GM12872 (cell line): ENCODE measurements around the gene MAP2K5.

Experiments used
- CTCF ChIP-seq: IDR thresholded peaks from 3 replicates; pipeline ENCODE4 v1.5.1; 2011; ENCODE audit warnings: low read depth, mild to moderate bottlenecking, low read length, moderate library complexity; ENCODE audit not compliant: insufficient read depth

Gene MAP2K5

GRCh38 chr15:67755264-67755663 lies 212.8 kb downstream of the MAP2K5 start:
- TF ChIP-seq CTCF, result no peak

GRCh38 chr15:67755936-67756335 lies 213.4 kb downstream of the MAP2K5 start:
- no peak for TF ChIP-seq CTCF

GRCh38 chr15:67758619-67759300 lies 216.3 kb downstream of the MAP2K5 start:
- no peak for TF ChIP-seq CTCF

GRCh38 chr15:67760901-67761300 lies 218.4 kb downstream of the MAP2K5 start:
- no peak for TF ChIP-seq CTCF

- no peak for TF ChIP-seq CTCF
Measured at GRCh38 chr15:67761343-67761742, 218.8 kb downstream of the MAP2K5 start.

GRCh38 chr15:67762610-67763368 lies 220.3 kb downstream of the MAP2K5 start:
- TF ChIP-seq CTCF, result no peak

- no peak for TF ChIP-seq CTCF
Measured at GRCh38 chr15:67765701-67766100, 223.2 kb downstream of the MAP2K5 start.
